Measurements from ENCODE around the gene HCK. TPM values are rescaled to one million over a fixed set of nuclear protein-coding genes. Genes with fewer than 3 reads are reported as not detected.

Gene HCK
- total and polyA plus RNA-seq, 4 donors: 18.5 to 304 (median 61.2) TPM

- peaks cover 0 to 6% (median 0%) of the 10 kb centered on the region in 4 donors for H3K9me3 ChIP-seq (ENCODE audit: control insufficient read depth in 4 of 4, insufficient read depth in 3 of 4, low read length in 3 of 4)
- ATAC-seq (ENCODE audit: insufficient read depth, low FRiP score): no peak
- peaks cover 0 to 1% (median 0%) of the 10 kb centered on the region in 5 donors for H3K4me1 ChIP-seq (ENCODE audit: control insufficient read depth in 5 of 5, insufficient read depth in 5 of 5, low read length in 5 of 5)
- no peak for TF ChIP-seq CTCF (IDR thresholded peaks at IDR 0.05; ENCODE audit: control extremely low read depth, extremely low read depth)
- H3K27me3 ChIP-seq (ENCODE audit: control insufficient read depth in 3 of 3, insufficient read depth in 3 of 3, low read length in 2 of 3): peaks cover 0 to 16% (median 15%) of the 10 kb centered on the region in 3 donors
- WGBS, 2 donors: 68 to 83% methylated on average over 3 of the region's 3 CpGs
- no peak overlapping the region for H3K9ac ChIP-seq (ENCODE audit: insufficient read depth in 1 of 2, low read length in 2 of 2)
- H3K36me3 ChIP-seq (ENCODE audit: control insufficient read depth in 4 of 4, insufficient read depth in 4 of 4, low read length in 4 of 4): no peaks in the 10 kb centered on the region
- DNase-seq: no peak
- no peak overlapping the region for H3K4me3 ChIP-seq
- no peak overlapping the region for H3K27ac ChIP-seq (ENCODE audit: low read depth in 1 of 2, low read length in 1 of 2)
Observed at GRCh38 chr20:32045999-32046398, 6.0 kb upstream of the HCK start.

- H3K4me3 ChIP-seq: no peak overlapping the region
- no peak overlapping the region for H3K9ac ChIP-seq (ENCODE audit: insufficient read depth in 1 of 2, low read length in 2 of 2)
- DNase-seq: no peak
- no peak overlapping the region for H3K27ac ChIP-seq (ENCODE audit: low read depth in 1 of 2, low read length in 1 of 2)
- ATAC-seq (ENCODE audit: insufficient read depth, low FRiP score): no peak
- H3K4me1 ChIP-seq (ENCODE audit: control insufficient read depth in 5 of 5, insufficient read depth in 5 of 5, low read length in 5 of 5): peaks cover 0 to 7% (median 0%) of the 10 kb centered on the region in 5 donors
- TF ChIP-seq CTCF (IDR thresholded peaks at IDR 0.05; ENCODE audit: control extremely low read depth, extremely low read depth): no peak
- H3K36me3 ChIP-seq (ENCODE audit: control insufficient read depth in 4 of 4, insufficient read depth in 4 of 4, low read length in 4 of 4): no peaks in the 10 kb centered on the region
- peaks cover 0 to 6% (median 0%) of the 10 kb centered on the region in 4 donors for H3K9me3 ChIP-seq (ENCODE audit: control insufficient read depth in 4 of 4, insufficient read depth in 3 of 4, low read length in 3 of 4)
- peaks cover 0 to 43% (median 42%) of the 10 kb centered on the region in 3 donors for H3K27me3 ChIP-seq (ENCODE audit: control insufficient read depth in 3 of 3, insufficient read depth in 3 of 3, low read length in 2 of 3)
- 93 to 94% methylated on average over 4 of the region's 4 CpGs for WGBS, 2 donors
Observed at GRCh38 chr20:32050324-32050841, 1.7 kb upstream of the HCK start.

GRCh38 chr20:32050851-32051556 lies 1.0 kb upstream of the HCK start:
- 13 to 18% methylated on average over 17 of the region's 17 CpGs for WGBS, 2 donors
- H3K4me3 ChIP-seq: no peak overlapping the region
- ATAC-seq (ENCODE audit: insufficient read depth, low FRiP score): peak; percentile 53
- peaks cover 0 to 7% (median 0%) of the 10 kb centered on the region in 5 donors for H3K4me1 ChIP-seq (ENCODE audit: control insufficient read depth in 5 of 5, insufficient read depth in 5 of 5, low read length in 5 of 5)
- DNase-seq: peak in 2 of 3 donors; percentile 13 to 24
- H3K27me3 ChIP-seq (ENCODE audit: control insufficient read depth in 3 of 3, insufficient read depth in 3 of 3, low read length in 2 of 3): peaks cover 0 to 48% (median 42%) of the 10 kb centered on the region in 3 donors
- H3K9me3 ChIP-seq (ENCODE audit: control insufficient read depth in 4 of 4, insufficient read depth in 3 of 4, low read length in 3 of 4): peaks cover 0 to 5% (median 0%) of the 10 kb centered on the region in 4 donors
- no peaks in the 10 kb centered on the region for H3K36me3 ChIP-seq (ENCODE audit: control insufficient read depth in 4 of 4, insufficient read depth in 4 of 4, low read length in 4 of 4)
- no peak overlapping the region for H3K9ac ChIP-seq (ENCODE audit: insufficient read depth in 1 of 2, low read length in 2 of 2)
- H3K27ac ChIP-seq (ENCODE audit: low read depth in 1 of 2, low read length in 1 of 2): peak overlapping the region in 1 of 2 donors; percentile 81
- no peak for TF ChIP-seq CTCF (IDR thresholded peaks at IDR 0.05; ENCODE audit: control extremely low read depth, extremely low read depth)

Data from lung (tissue), 12 donors.